G401.6 (cell line): ENCODE results near the gene NPM3.

Source experiments
- FAIRE-seq: peaks from 2 replicates; lab custom pipeline; 2012; peaks lifted over from hg19 to GRCh38; lab: Jason Lieb, UNC

NPM3 gene

DNA sequence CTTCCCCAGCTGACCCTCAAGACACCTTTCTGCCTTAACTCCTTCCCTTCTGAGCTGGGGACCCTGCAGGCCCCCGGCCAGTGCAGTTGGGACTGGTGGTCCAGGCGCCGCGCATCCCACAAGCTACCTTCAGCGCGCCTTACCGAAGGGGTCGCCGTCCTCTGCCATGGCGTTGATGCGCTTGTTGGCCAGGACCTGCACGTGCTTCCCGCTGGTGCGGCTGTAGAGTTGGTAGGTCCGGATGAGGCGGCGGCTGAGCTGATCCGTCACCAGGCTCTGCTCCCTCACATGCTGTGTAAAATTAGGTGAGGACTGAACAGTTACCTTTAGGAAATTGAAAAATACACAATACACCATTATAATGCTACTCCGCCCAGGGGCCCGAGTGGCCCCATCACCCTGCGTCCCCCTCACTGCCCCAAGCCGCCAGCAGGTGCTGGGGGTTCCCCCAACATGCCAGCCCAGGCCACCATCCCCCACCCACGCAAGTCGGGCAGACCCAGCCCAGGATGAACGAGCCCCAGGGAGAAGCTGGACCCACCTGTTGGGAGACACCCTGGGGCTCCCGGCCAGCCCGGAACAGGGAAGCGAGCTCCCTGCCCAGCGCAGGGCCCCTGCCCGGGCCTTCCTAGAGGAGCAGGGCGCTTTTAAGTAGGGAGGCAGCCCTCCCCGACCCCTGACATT is 8.5 kb downstream of the NPM3 start:
- FAIRE-seq, result no peak

DNA sequence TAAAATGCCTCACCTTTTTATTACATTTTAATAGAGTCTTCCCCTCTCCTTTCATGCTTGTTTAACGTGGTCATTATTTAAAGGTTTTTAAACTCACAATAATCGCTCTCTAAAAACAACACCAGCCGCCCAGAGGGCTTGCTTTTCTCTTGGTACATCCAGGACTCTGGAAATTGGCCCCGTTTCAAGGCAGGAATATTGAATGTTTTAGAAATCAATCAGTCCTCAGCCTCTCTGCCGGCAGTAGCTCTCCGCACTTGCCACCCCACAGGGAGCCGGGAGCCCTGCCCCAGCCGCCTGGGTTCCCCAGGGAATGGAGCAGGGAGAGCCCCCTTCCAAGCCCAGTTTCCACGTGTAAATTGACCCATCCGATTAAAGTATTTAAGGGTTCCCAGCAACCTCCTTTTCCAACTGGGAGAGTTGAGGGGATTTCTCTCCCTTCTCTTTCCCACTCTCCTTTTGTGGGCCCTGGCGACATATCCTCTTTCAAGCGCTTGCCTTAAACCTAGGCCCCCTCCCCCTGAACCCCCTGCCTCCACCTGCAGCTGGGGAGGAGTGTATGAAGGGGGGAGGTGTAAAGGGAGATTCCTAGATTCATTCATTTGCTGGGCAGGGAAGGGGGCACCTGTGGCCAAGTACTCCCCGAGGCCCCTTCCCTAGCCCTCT is 9.2 kb downstream of the NPM3 start:
- FAIRE-seq, result no peak

DNA sequence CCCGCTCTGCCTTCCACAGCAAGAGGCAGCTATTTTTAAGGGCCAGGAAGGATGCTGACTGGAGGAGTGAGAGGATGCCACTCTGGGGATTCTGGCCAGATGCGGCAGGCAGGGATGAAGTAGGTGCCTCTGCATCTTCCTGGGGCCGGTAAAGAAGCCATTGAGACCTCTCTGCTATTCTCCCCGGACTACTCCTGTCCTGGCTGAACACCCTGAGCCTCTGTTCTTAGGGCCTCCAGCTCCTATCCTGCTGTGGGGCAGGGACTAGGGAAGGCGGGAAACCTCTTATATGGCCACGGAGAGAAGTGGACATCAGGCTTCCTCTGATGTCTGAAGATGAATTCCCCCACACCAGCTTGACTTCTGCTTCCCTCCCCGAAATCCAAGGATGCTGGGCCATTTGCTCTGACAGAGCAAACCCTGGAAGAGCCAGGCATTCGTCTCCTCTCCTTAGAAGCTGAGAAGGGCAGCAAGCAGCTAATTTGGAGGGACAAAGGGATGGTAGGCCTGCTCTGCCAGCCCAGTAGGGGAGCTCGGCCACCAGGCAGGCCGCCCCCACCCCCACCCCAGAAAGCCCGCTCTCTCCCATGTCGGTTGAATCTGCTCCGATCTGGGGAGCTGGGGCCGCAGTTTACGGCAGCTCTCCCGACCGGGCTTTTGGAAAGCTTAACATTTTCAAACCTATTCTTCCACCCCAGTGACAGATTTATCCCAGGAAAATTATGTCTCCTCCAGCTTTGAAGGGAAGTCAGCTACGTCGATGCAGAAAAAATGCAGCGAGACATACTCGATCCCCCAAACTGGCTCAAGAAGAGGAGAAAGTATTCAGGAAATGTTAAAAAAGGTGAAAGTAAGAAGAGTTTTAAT is 10.1 kb downstream of the NPM3 start:
- FAIRE-seq, result no peak

DNA sequence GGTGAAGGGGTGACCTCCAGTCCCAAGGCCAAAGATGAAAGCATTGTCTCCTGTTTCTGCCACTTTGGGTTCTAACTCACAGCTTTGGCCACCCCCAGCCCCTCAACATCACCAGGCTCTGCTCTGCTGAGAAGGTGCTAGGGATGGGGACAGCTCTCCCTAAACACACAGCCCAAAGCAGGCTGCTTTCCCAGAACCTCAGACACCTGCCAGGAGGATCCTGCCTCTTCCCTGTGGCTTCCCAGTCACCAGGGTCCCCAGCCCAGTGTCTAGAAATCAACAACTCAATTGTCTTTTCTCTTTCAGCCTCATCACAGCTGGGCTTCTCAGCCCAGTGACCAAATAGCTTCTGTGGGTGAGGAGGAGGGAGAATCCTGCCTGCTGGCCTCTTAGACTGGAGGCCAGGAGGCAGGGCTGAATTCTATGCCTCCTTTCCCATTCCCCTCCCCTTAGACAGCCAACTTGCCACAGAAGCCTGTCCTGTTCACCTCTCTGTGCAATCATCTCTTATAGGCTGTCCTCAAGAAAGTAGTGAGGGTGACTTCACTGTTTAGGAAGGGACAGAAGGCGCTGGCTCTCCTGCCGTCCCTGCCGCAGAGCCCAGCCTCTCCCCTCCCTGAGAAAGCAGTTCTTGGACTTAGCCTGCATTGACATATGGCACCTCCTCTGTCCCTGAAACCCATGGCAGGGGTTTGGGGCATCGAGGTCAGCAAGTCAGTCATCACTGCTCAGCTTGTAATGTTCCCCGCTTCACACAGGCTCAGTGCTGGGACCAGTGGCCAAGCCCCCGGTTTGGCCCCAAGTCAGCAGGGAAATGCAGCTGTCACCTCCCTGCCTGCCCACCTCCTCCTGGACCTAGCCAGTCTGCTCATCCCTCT is 11.0 kb downstream of the NPM3 start:
- FAIRE-seq, result no peak

DNA sequence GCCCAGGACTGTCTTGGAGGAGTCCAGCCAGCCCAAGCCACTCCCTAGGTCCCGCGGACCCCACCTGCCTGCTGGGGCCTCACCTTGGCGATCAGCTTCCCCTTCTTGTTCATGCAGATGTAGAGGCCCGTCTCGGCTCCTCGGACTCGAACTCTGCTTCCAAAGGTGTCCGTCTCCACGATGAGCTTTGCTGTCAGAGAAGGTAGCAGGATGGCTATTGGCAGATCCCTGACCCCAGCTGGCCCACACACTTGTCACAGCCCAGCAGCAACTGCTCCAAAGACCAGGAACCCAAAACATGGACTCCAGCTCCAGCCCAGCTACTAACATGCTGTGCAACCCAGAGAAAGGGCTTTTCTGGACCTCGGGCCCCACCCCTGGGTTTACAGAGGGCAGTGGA is 11.9 kb downstream of the NPM3 start:
- FAIRE-seq, result no peak

DNA sequence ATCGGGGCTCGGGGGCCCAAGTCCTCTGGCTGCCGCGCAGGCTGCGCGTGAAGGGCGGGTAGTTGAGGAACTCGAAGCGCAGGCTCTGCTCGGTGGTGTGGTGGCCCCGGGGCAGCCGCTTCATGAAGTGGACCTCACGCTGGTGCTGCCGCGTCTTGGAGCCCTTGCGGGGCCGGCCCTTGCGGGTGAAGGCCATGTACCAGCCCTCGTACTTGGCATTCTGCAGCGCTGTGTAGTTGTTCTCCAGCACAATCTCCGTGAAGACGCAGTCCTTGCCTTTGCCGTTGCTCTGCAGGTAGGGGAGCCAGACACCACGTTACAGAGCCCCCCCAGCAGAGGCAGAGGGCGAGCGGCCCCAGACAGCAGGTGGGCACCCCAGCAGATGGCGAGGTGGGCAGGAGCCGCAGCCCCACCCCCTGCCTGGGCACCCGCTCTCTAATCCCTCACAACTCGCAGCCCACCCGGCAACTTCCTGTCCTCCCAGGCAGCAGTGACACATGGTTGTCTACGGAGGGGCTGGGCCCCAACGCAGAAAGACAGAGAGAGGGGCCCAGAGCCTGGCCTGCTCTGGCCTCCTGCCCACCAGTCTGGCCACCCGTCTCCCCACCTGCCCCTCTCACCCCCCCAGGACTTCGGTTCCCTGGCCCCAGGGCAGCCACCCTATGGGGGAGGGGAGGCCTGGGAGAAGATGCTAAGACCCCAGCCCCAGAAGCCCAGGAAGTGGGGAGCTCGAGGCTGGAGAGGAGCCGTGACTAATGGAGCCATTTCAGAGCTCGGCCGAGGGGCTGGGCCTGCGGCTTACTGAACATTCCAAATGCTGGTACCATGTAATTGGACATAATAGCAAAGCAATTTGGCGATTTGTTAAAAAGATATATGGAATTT is 12.7 kb downstream of the NPM3 start:
- no peak for FAIRE-seq

DNA sequence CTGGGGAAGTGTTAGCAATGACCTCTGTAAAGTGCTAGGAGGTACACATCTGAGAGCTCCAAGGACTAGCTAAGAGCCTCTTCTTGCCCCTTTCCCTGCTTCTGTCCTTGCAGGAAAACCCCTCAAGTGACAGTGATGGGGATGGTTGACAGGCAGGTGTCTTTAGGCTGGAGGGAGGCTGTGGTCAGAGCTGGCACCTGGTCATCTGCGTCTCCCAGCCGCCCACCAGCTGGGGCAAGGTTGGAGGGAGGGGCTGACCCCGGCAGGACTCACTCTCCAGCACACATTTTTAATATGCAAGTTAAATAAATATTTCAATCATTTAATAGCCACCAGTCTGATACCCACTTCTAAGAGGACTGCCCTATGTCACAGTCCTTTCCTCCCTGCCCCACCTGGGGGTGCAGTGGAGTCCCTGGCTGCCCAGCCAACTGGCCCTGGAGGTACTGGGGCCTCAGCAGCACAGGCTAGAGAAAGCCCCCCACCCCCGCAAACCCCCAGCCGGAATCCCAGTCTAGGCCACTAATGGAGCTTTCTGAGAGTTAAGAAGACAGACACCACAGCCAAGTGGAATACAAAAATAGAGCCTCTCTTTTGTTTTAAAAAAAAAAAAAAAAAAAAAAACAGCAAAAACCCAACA is 13.6 kb downstream of the NPM3 start:
- no peak for FAIRE-seq

DNA sequence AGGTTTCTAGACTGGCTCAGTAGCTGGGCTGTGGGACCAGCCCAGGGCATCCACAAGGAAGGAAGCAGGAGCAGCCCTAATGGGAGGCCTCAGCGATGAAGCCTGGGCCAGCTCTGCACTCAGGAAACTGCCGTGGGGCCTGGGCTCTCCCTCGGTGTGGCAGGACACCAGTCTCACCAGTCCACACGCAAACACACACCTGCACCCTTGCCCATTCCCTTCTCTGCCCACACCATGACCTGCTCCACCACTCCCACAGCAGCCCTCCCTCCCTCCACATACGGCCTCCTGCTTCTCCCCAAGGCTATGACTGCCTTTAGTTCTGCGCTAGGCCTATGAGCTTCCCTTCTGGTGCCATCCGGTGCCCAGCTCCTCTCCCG is 14.5 kb downstream of the NPM3 start:
- FAIRE-seq, result no peak

DNA sequence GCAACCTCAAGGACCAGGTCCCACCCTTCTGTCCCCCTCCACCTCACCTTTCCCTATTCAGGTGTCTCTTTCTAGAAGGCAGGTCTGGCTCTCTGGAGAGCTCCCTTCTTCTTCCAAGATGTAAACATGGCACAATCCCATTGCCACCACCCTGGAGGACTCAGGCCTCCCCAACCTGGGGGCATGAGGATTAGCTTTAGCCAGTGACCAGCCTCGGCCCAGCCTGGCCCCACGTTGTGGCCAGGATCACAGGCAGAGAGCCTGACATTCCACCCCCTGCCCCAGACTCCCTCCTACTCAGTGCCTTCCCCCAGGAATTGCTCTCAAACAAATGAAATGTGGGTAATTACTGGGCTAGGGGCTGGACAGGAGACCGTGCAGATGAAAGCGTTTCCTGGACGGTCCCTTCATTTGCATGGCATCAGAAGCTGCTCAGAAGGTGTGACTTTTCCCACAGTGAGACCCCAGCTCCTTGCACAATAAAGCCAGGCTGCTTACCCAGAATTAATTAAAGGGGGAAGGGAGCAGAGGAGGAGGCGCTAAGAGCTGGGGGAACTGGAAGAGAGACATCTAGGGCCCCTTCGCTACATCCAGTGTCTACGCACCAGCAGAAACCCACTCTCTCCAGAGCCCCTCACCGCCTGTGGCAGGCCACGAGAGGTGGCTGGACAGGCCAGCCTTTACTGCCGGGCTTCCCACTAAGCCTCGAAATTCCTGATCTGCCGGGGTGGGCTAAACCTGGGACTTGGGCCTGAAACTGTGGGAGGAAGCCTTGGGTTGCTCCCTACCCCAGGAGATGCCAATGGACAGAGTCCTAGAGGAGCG is 15.1 kb downstream of the NPM3 start:
- no peak for FAIRE-seq

DNA sequence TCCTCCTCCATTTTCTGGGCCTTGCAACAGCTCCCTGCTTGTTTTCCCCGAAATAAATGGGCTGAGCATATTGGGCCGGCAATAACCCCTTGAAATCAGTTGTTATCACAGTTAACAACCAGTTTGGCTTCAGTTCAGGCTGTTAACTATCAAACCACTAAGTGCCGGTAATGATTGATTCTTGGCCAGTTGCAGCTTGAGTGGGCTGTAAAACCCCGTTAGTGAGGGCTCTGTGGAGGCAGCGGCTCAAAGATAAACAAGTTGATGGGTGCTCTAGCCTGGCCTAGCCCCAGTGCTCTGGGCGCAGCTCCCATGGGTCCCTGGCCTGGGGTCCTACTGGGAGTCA is 15.7 kb downstream of the NPM3 start:
- FAIRE-seq, result no peak

DNA sequence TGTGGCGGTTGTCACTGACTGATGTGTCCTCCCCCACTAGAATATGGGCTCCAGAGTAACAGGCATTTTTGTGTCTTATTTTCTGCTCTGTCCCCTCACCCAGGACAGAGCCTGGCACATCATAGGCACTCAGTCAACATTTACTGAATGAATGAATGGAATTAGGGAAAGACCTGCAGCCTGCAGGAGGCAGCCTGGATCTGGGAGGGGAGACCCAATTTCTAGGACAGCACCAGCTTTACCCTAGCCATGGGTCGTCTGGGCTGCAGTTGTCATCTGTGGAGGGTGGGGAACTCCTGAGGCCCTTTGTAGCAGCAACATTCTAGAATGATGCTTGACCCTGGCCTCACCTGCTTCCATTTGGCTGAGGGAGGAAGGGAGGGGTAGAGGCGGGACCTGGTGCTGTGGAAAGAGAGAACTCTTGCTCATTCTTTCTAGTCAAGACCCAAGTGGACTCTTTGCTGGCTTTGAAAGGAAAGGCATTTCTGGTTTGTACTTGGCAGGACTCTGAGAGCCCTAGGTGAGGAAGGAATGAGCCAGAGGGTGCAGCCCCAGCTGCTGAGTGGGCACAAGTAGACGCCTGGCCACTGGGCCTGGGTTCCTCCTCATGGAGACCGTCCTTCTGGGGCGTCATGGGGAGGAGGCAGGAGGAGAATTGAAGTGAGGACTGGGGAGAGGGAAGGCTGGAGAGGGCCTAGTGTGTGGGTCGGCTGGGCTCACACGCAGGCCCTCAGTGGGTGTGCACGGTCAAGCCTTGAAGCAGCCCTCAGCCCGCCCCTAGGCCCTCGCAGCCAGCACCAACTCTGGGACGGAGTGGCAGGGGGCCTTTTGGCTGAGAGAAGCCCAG is 16.3 kb downstream of the NPM3 start:
- FAIRE-seq, result no peak

DNA sequence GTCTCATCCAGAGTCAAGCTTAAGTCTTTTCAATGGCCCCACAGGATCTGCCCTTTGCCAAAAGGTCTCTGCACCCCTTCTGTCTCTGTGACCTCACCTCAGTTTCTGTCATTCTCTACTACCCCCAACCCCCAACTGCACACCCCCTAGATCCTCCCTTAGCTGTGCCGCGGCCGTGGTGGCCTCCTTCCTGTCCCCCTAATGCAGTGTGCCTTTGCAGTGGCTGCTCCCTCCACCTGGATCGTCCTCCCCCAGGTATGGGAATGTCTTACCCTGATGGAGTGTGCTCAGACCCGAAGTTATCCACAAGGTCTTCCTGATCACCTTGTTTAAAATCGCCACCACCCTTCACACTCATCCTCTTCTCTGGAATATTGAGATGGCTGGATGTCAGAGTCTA is 16.9 kb downstream of the NPM3 start:
- no peak for FAIRE-seq

DNA sequence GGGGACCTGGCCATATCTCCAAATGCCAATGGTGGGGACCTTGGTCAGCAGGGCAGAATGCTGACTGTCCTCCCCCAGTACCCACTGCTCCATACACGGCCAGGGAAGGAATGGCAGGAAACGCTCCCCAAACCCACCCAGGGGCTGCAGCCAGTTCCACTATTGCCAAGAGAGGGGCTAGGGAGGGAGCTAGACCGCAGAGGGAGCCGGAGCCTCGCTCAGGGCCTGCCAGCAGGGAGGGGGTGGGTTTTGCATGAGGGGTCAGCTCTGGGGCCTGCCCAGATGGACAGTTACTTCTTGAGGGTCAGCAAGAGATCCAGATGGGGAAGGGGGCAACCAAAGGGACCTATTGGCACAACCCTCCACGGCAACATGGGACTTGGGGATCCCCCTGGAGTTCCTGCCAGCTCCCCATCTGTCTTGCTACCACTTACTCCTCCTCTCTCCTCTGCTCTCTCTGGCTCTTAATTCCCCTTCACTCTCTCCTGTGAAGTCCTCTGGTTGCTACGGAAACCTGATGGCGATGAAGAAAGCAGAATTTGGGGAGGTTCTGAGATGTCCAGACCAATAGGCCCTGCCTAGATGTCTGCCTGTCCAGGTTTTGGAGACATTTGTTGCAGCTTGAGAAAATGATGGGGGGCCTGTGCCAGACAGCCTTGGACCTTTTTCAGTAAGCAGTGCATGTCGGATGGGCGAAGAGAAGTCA is 20.0 kb downstream of the NPM3 start:
- FAIRE-seq, result no peak

DNA sequence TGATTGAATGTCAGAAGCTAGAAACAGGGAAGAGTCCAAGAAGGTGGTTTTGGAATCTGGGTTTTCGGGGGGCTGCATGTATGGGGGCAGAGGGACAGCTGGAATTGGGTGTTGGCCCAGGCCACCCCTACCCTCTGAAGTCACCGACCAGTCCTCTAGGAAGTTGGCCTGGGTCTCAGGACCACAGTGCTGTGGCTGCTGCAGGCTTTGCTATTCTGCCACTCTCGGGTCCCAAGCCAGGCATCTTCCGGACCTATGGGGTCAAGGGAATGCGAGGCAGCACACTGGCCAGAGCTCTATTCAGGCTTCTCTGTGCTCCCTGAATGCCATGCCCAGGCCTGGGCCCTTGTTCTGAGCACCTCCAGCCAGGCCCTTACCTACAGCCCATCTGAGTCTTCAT is 20.5 kb downstream of the NPM3 start:
- FAIRE-seq, result no peak

DNA sequence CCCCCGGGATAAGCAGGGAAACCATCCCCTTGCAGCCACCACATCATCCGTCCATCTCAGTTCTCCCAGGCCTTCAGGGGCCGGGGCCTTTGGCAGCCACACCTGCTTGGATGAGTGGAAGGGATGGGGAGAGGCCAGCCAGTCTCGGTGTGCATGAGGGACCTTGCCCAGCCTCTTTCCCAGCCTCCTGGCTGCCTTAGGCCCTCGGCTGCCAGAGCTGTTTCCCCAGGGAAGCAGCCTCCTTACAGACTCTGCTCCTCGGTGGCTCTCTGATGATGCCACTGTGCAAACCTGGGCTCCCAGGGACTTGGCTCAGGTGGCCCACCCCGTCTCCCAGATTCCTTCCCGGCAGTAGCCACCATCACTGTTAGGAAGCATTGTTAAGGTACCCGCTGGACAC is 22.0 kb downstream of the NPM3 start:
- no peak for FAIRE-seq

DNA sequence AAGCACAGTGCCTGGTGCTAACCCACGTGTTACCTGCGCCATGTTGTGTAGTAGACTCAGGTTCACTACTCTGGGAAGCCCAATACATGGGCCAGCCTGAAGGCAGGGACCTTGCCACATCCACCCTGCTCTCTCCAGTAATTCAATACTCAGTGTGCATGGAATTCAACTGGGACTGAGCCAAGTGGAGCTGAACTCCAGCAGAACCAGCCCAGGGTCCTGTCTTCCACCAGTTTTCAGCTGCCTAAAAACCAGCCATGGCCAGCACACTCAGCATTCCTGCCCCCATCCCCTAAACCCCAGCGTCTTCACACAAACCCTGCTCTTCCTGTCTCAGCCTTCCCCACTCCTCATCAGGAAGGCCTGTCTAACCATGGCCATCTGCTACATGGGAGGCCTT is 22.7 kb downstream of the NPM3 start:
- FAIRE-seq, result no peak

DNA sequence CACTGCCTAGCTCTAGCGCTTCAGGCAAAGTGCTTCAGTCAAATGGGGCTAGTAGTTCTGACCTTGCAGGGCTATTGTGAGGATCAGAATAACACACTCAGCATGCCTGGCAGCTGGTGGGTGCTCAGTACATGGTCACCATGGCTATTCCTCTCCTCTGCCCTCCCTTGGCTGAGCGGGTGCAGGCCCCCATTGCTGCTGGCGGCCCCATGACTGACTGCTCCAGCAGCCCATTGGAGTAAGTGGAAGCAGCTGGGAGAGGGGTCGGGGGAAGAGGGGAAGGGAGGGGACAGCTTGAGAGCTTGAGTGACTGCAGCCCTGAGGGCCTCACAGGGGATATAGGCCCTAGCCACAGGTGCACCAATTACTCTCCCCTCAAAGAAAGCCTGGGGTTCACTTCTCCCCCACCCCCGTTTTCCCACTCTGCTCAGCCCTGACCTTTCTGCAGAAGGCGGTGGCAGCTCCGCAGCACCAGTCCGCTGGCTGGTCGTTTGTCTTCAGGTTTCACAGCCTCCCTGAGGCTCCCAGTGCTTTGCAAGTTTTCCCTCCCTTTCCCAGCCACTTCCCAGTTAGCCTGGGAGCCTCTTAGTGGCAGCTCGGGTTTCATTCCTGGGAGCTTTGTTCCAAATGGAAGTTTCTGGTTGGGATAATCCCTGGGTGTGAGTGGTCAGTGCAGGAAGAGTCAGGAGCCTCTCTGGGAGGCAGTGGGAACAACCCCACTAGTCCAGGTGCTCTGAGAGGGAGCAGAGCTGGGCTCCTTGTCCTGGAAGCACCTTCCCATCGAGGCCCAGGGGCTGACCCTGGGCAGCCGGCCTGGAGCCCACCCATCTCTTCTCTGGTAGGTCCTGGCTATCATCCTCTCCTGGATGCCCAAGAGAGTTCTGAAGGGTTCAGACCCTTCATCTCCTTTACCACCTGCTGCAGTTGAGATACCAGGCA is 23.7 kb downstream of the NPM3 start:
- no peak for FAIRE-seq
